Neural crest cell (in vitro differentiated cells): ENCODE results near the gene AATK. TPM values are rescaled to one million over a fixed set of nuclear protein-coding genes. Genes with fewer than 3 reads are reported as not detected.

Experiments used
- DNase-seq: peaks from one replicate; pipeline ENCODE4 v3.0.0; 2021; ENCODE audit warnings: low read depth, mixed read lengths, low spot score
- H3K27ac Mint-ChIP-seq: one replicate; pipeline ENCODE4 v1.8.0; 2021; ENCODE audit warnings: mild to moderate bottlenecking, mixed read lengths; ENCODE audit not compliant: unreplicated experiment
- H3K27me3 Mint-ChIP-seq: 2 replicates; pipeline ENCODE4 v1.8.0; 2021; ENCODE audit warnings: low read depth, mild to moderate bottlenecking, mixed read lengths
- H3K36me3 Mint-ChIP-seq: 2 replicates; pipeline ENCODE4 v1.8.0; 2021; ENCODE audit warnings: low read depth, mild to moderate bottlenecking, mixed read lengths
- H3K4me1 Mint-ChIP-seq: 2 replicates; pipeline ENCODE4 v1.8.0; 2021; ENCODE audit warnings: mixed read lengths
- H3K4me3 Mint-ChIP-seq: one replicate; pipeline ENCODE4 v1.8.0; 2021; ENCODE audit warnings: mild to moderate bottlenecking, mixed read lengths
- H3K9me3 Mint-ChIP-seq: 2 replicates; pipeline ENCODE4 v1.8.0; 2021; ENCODE audit warnings: mixed read lengths
- CTCF ChIP-seq: fragments of 200-600 bp; sonication (generic); conservative IDR thresholded peaks from 2 replicates; pipeline ENCODE4 v1.5.0; 2021; ENCODE audit warnings: antibody characterized with exemption, mild to moderate bottlenecking
- total RNA-seq: library from RNA; stranded (reverse); gene quantifications from 2 replicates; pipeline ENCODE4 v1.2.1, GENCODE V29; 2021

AATK gene
- total RNA-seq, 1 donor from 2014 or later = 6.0 TPM

GRCh38 chr17:81136366-81136765 is 29.7 kb downstream of the AATK start:
- no peaks in the 10 kb centered on the region for H3K4me1 Mint-ChIP-seq
- no peaks in the 10 kb centered on the region for H3K27me3 Mint-ChIP-seq
- DNase-seq = no peak

GRCh38 chr17:81135505-81136278 is 30.3 kb downstream of the AATK start:
- no peaks in the 10 kb centered on the region for H3K27me3 Mint-ChIP-seq
- DNase-seq = no peak
- TF ChIP-seq CTCF = no peak
- H3K4me1 Mint-ChIP-seq = no peaks in the 10 kb centered on the region
- H3K9me3 Mint-ChIP-seq = peaks cover 8% of the 10 kb centered on the region
- H3K36me3 Mint-ChIP-seq = no peaks in the 10 kb centered on the region
- peak overlapping the region; percentile 81 for H3K27ac Mint-ChIP-seq
- H3K4me3 Mint-ChIP-seq = no peak overlapping the region

More at GRCh38 chr17:81136366-81136765, 29.7 kb downstream of the AATK start:
- no peak overlapping the region for H3K4me3 Mint-ChIP-seq
- TF ChIP-seq CTCF = no peak
- peaks cover 8% of the 10 kb centered on the region for H3K9me3 Mint-ChIP-seq
- H3K27ac Mint-ChIP-seq = no peak overlapping the region
- no peaks in the 10 kb centered on the region for H3K36me3 Mint-ChIP-seq

- Mint-ChIP-seq H3K4me3 (no peak overlapping the region), H3K36me3 (no peaks in the 10 kb centered on the region), H3K27ac (peak overlapping the region; percentile 43), H3K9me3 (peaks cover 8% of the 10 kb centered on the region), H3K4me1 (peaks cover 4% of the 10 kb centered on the region), H3K27me3 (no peaks in the 10 kb centered on the region)
- no peak for DNase-seq
- no peak for TF ChIP-seq CTCF
Measured at GRCh38 chr17:81134064-81134781, 31.8 kb downstream of the AATK start.

- H3K9me3 Mint-ChIP-seq = peaks cover 2% of the 10 kb centered on the region
- no peak overlapping the region for H3K4me3 Mint-ChIP-seq
- no peaks in the 10 kb centered on the region for H3K27me3 Mint-ChIP-seq
- H3K27ac Mint-ChIP-seq = no peak overlapping the region
- TF ChIP-seq CTCF = no peak
- peaks cover 4% of the 10 kb centered on the region for H3K4me1 Mint-ChIP-seq
- DNase-seq = no peak
- no peaks in the 10 kb centered on the region for H3K36me3 Mint-ChIP-seq
Measured at GRCh38 chr17:81132770-81133723, 33.0 kb downstream of the AATK start.

- Mint-ChIP-seq H3K27me3 (no peaks in the 10 kb centered on the region), H3K4me1 (peaks cover 4% of the 10 kb centered on the region), H3K4me3 (no peak overlapping the region), H3K36me3 (no peaks in the 10 kb centered on the region), H3K9me3 (no peaks in the 10 kb centered on the region), H3K27ac (no peak overlapping the region)
- no peak for DNase-seq
- TF ChIP-seq CTCF = no peak
Measured at GRCh38 chr17:81132197-81132540, 33.9 kb downstream of the AATK start.
